Progenitor cell of endocrine pancreas (in vitro differentiated cells): ENCODE data around the gene AXIN1. TPM values are rescaled to one million over a fixed set of nuclear protein-coding genes. Genes with fewer than 3 reads are reported as not detected.

ENCODE experiments used
- DNase-seq: peaks from one replicate; pipeline ENCODE4 v3.0.0; 2021; ENCODE audit warnings: low spot score; ENCODE audit not compliant: unreplicated experiment
- H3K27ac Mint-ChIP-seq: 2 replicates; pipeline ENCODE4 v1.8.0; 2021; ENCODE audit warnings: mild to moderate bottlenecking, moderate library complexity, mixed read lengths
- H3K27me3 Mint-ChIP-seq: 2 replicates; pipeline ENCODE4 v1.8.0; 2021; ENCODE audit warnings: mixed read lengths
- H3K36me3 Mint-ChIP-seq: 2 replicates; pipeline ENCODE4 v1.8.0; 2022; ENCODE audit warnings: mixed read lengths; ENCODE audit not compliant: insufficient read depth
- H3K4me1 Mint-ChIP-seq: 2 replicates; pipeline ENCODE4 v1.8.0; 2021; ENCODE audit warnings: low read depth, mixed read lengths
- H3K4me3 Mint-ChIP-seq: 2 replicates; pipeline ENCODE4 v1.8.0; 2021; ENCODE audit warnings: low read depth, mild to moderate bottlenecking, moderate library complexity, mixed read lengths
- H3K9me3 Mint-ChIP-seq: 2 replicates; pipeline ENCODE4 v1.8.0; 2021; ENCODE audit warnings: low read depth, mixed read lengths
- CTCF ChIP-seq: fragments of 200-600 bp; sonication (generic); IDR thresholded peaks from one replicate; pipeline ENCODE4 v1.5.0; 2021; ENCODE audit warnings: antibody characterized with exemption, mild to moderate bottlenecking; ENCODE audit not compliant: unreplicated experiment
- total RNA-seq: library from RNA; stranded (reverse); gene quantifications from 2 replicates; pipeline ENCODE4 v1.2.1, GENCODE V29; 2021

The AXIN1 gene
- total RNA-seq, 1 donor from 2014 or later: 34.4 TPM

DNA sequence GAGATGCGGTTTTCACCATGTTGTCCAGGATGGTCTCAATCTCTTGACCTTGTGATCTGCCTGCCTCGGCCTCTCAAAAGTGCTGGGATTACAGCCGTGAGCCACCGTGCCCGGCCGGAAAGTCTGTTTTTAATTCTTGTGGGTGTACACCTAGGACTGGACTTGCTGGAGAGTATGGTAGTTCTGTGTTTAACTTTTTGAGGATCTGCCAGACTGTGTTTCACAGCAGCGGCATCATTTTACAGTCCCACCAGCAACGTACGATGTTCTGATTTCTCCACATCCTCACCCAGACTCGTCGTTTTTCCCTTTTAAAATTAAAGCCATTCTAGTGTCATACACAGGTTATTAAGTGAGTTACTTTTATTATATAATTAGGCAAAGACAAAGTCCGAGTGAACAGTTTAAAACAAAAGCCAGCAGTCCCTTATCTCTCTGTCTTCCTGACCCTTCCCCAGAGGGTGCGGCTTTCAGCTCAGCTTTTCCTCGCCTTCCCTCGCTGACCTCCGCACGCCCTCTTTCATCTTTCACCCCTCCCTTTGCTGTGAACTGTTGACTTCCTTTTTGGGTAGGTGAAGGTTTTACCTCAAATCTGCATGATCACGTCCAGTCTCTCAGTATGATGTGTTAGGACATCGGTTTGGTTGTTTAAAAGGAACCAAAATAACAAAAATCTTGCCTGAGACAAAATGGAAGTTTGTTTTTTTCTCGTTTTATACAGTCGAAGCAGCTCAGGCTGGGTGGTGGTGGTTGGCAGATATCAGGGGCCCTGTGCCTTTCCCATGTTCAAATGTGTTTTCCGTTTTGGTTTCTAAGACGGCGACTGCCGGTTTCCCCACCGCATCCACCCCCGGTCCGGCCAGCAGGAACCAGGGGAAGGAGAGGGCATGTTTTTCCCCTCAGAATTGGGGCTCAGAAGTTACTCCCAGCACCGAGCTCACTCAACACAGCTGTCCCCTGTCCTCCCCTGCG lies 99.9 kb downstream of the AXIN1 start:
- peaks cover 27% of the 10 kb centered on the region for H3K36me3 Mint-ChIP-seq
- TF ChIP-seq CTCF: no peak
- no peaks in the 10 kb centered on the region for H3K27me3 Mint-ChIP-seq
- H3K27ac Mint-ChIP-seq: peak overlapping the region; percentile 91
- H3K4me3 Mint-ChIP-seq: peak overlapping the region; percentile 42
- peaks cover 18% of the 10 kb centered on the region for H3K4me1 Mint-ChIP-seq
- no peaks in the 10 kb centered on the region for H3K9me3 Mint-ChIP-seq
- DNase-seq: no peak

GRCh38 chr16:249431-249830 lies 103.1 kb downstream of the AXIN1 start:
- Mint-ChIP-seq H3K4me3 (no peak overlapping the region), H3K27ac (no peak overlapping the region), H3K4me1 (peaks cover 18% of the 10 kb centered on the region), H3K36me3 (peaks cover 16% of the 10 kb centered on the region), H3K27me3 (no peaks in the 10 kb centered on the region), H3K9me3 (no peaks in the 10 kb centered on the region)
- TF ChIP-seq CTCF: no peak
- DNase-seq: no peak

GRCh38 chr16:247027-247426 lies 105.5 kb downstream of the AXIN1 start:
- H3K4me3 Mint-ChIP-seq: no peak overlapping the region
- H3K27me3 Mint-ChIP-seq: no peaks in the 10 kb centered on the region
- no peak for DNase-seq
- TF ChIP-seq CTCF: no peak
- peaks cover 9% of the 10 kb centered on the region for H3K4me1 Mint-ChIP-seq
- no peak overlapping the region for H3K27ac Mint-ChIP-seq
- peaks cover 10% of the 10 kb centered on the region for H3K36me3 Mint-ChIP-seq
- no peaks in the 10 kb centered on the region for H3K9me3 Mint-ChIP-seq

DNA sequence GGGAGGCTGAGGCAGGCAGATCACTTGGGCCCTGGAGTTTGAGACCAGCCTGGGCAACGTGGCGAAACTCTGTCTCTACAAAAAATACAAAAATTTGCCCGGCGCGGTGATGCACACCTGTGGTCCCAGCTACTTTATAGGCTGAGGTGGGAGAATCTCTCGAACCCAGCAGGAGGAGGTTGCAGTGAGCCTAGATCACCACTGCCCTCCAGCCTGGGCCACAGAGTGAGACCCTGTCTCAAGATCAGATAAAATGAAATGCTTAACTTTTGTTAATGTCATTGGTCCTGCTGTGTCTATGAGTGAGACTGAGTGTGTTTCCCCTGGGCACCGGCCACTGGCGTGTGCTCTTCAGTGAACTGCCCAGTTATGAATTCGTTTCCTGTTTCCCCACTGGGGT lies 107.4 kb downstream of the AXIN1 start:
- no peaks in the 10 kb centered on the region for H3K27me3 Mint-ChIP-seq
- no peaks in the 10 kb centered on the region for H3K9me3 Mint-ChIP-seq

GRCh38 chr16:243348-243747 lies 109.2 kb downstream of the AXIN1 start:
- no peak overlapping the region for H3K27ac Mint-ChIP-seq
- no peaks in the 10 kb centered on the region for H3K9me3 Mint-ChIP-seq
- H3K27me3 Mint-ChIP-seq: no peaks in the 10 kb centered on the region
- DNase-seq: no peak
- H3K36me3 Mint-ChIP-seq: peaks cover 3% of the 10 kb centered on the region
- no peak for TF ChIP-seq CTCF
- peaks cover 2% of the 10 kb centered on the region for H3K4me1 Mint-ChIP-seq
- H3K4me3 Mint-ChIP-seq: no peak overlapping the region

More for the DNA sequence above, 107.4 kb downstream of the AXIN1 start:
- H3K4me1 Mint-ChIP-seq: peaks cover 2% of the 10 kb centered on the region
- H3K27ac Mint-ChIP-seq: peak overlapping the region; percentile 80
- no peak for TF ChIP-seq CTCF
- H3K36me3 Mint-ChIP-seq: peaks cover 3% of the 10 kb centered on the region
- H3K4me3 Mint-ChIP-seq: no peak overlapping the region
- DNase-seq: no peak
